ENCODE data around the gene PPFIA3. TPM values are rescaled to one million over a fixed set of nuclear protein-coding genes. Genes with fewer than 3 reads are reported as not detected.

PPFIA3 gene
- total and polyA plus RNA-seq, 2 of the 8 experiments (the other 6 are each of a cell fraction or from before 2014, with no cell fraction given): 15.9 to 25.3 TPM

DNA sequence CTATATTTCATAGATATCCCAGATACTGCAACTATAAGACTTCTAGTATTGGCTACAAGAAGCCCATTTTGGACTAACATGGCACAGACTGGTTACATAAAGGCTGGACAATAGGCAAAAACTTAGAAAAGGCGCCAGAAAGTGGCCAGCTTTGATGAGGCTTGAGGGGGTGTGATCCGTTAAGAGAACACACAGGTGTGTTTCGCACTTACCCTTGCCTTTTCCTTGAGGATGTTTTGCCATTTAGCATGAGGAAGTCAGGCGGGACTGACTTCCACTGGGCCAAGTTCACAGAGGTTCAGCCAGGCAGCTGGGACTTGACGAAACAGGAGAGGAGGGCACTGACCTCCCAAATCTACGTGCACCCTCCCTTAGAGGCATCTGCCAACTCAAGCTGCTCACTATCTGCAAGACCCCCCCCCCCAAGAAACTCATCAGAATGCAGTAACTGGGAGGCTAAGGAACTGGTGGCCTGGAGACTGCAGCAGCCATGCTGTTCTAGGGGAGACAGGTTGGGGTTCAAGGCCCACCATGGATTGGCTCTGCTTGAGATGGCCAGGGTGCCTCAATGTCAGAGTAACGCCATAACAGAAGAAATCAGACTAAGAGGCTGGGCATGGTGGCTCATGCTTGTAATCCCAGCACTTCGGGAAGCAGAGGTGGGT is 9.6 kb upstream of the PPFIA3 start:
- no peaks in the 10 kb centered on the region for H3K79me2 ChIP-seq (ENCODE audit: control insufficient read depth in 1 of 2, insufficient read depth in 2 of 2, low read length in 2 of 2)
- FAIRE-seq: no peak

More for the DNA sequence above, 9.6 kb upstream of the PPFIA3 start:
- POLR2A ChIA-PET (ENCODE audit: partially characterized antibody): interaction anchor here (0.6 to 7.8 kb wide), 6 partner anchors 10 to 346 kb away, joined by 3 to 67 read pairs (median 4); partner anchors contain the start of gene PPFIA3
- Histone ChIP-seq H3K27me3 (replicated peaks in 1 of 4; ENCODE audit: control insufficient read depth in 3 of 4, extremely low read depth in 1 of 4, insufficient read depth in 3 of 4, low read length in 3 of 4) (no peaks in the 10 kb centered on the region; a peak in 1 of 7 replicates), H2BK12ac (ENCODE audit: low read depth, low read length) (no peak overlapping the region), H2BK120ac (replicated peaks; ENCODE audit: low read depth, low read length) (no peak overlapping the region), H4K20me1 (replicated peaks in 1 of 2; ENCODE audit: control insufficient read depth in 1 of 2, insufficient read depth in 2 of 2, low read length in 2 of 2) (peaks cover 16 to 28% of the 10 kb centered on the region in 2 experiments), H2AK5ac (ENCODE audit: low read depth, low read length) (no peak overlapping the region), H3K4me1 (replicated peaks in 1 of 4; ENCODE audit: control insufficient read depth in 3 of 4, insufficient read depth in 4 of 4, low read length in 3 of 4) (peaks cover 0 to 4% (median 0%) of the 10 kb centered on the region in 4 experiments; a peak in 2 of 7 replicates), H3K36me3 (ENCODE audit: control insufficient read depth in 2 of 4, insufficient read depth in 4 of 4, low read length in 3 of 4) (peaks cover 15 to 41% (median 38%) of the 10 kb centered on the region in 4 experiments), H3K23me2 (ENCODE audit: low read depth, low read length) (peaks cover 7% of the 10 kb centered on the region), H2BK20ac (ENCODE audit: low read length) (no peak overlapping the region), H3K56ac (replicated peaks; ENCODE audit: insufficient read length, low read depth, low read length) (no peak overlapping the region), H3K4ac (replicated peaks; ENCODE audit: insufficient read length, low read depth, low read length) (no peak overlapping the region), H3K9me3 (ENCODE audit: insufficient read depth in 2 of 2, low read depth in 1 of 2, low read length in 1 of 2) (no peaks in the 10 kb centered on the region), H3K27ac (ENCODE audit: low read depth, low read length) (no peak overlapping the region), H2BK15ac (ENCODE audit: low read length) (no peak overlapping the region), H4K91ac (replicated peaks; ENCODE audit: insufficient read length, low read length) (no peak overlapping the region), H3K18ac (ENCODE audit: extremely low read depth, low read length) (no peak overlapping the region), H3K9ac (replicated peaks in 1 of 4; ENCODE audit: extremely low read depth in 1 of 4, low read depth in 3 of 4, low read length in 3 of 4) (no peak overlapping the region), H3K4me3 (ENCODE audit: extremely low read depth in 1 of 4, insufficient read depth in 2 of 4, low read depth in 3 of 4, low read length in 4 of 4) (no peak overlapping the region), H4K5ac (ENCODE audit: insufficient read length, low read depth, low read length) (no peak overlapping the region), H3K23ac (ENCODE audit: insufficient read length) (no peak overlapping the region), H3K4me2 (ENCODE audit: insufficient read depth in 1 of 2, low read depth in 2 of 2, low read length in 2 of 2) (no peak overlapping the region), H3K79me1 (ENCODE audit: low read depth, low read length) (no peaks in the 10 kb centered on the region), H3K14ac (ENCODE audit: insufficient read length) (no peak overlapping the region), H4K8ac (ENCODE audit: extremely low read depth, insufficient read depth, low read length) (no peak overlapping the region), H2BK5ac (ENCODE audit: low read depth, low read length) (no peak overlapping the region), H2AFZ (ENCODE audit: low read length) (no peak overlapping the region)
- WGBS, 2 experiments (ENCODE audit: extremely low coverage in 1 of 2, insufficient coverage in 1 of 2, insufficient read length in 1 of 2, insufficient replicate concordance in 2 of 2, low coverage in 1 of 2, low lambda C conversion rate in 2 of 2, missing lambda C conversion rate in 1 of 2): 93% methylated on average over 8 of the region's 8 CpGs; no CpG with 5 or more reads in 1 of the 2 experiments
- no peak for DNase-seq (ENCODE audit: low read depth in 1 of 2, low spot score in 2 of 2)
- TF ChIP-seq, protein P1, sequence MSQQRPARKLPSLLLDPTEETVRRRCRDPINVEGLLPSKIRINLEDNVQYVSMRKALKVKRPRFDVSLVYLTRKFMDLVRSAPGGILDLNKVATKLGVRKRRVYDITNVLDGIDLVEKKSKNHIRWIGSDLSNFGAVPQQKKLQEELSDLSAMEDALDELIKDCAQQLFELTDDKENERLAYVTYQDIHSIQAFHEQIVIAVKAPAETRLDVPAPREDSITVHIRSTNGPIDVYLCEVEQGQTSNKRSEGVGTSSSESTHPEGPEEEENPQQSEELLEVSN (IDR thresholded peaks at IDR 0.05): no peak
- TF ChIP-seq POLR2A (IDR thresholded peaks at IDR 0.05; ENCODE audit: control extremely low read depth in 1 of 2, low read depth in 2 of 2, low read length in 2 of 2) (0 out of 3 replicates have a peak, but pooled peaks of 1 of the 2 experiments have one; percentile 28), EZH2 (IDR thresholded peaks at IDR 0.05; ENCODE audit: low read depth, low read length, severe bottlenecking) (no peak)
- CTCF ChIA-PET (ENCODE audit: partially characterized antibody): interaction anchor here (0.9 to 2.9 kb wide), 7 partner anchors 11 to 116 kb away, joined by 3 to 20 read pairs (median 4); no protein-coding TSS in a partner anchor

Measured in H1 (cell line).